IMR-90 (cell line): ENCODE data around the gene SLC1A7. TPM values are rescaled to one million over a fixed set of nuclear protein-coding genes. Genes with fewer than 3 reads are reported as not detected.

Experiments
- ATAC-seq: fragments of 200-7000 bp; cut with Tn5 transposase; 2 replicates; pipeline ENCODE4 v1.9.1; 2020; ENCODE audit warnings: low read depth, mild to moderate bottlenecking, moderate library complexity
- BruUV-seq: library from RNA; stranded (reverse); fragments of 400-500 nt; replicated peaks from 2 replicates; lab custom pipeline; 2021; lab: Mats Ljungman, UMichigan
- CTCF ChIA-PET: fragments of 300-600 bp; formaldehyde crosslinking; extraction: SDS; loops from one replicate; lab custom pipeline; 2021; ENCODE audit warnings: antibody characterized with exemption; lab: Yijun Ruan, JAX
- POLR2A ChIA-PET: fragments of 300-600 bp; sonication (Branson Sonifier 250); formaldehyde crosslinking; loops from one replicate; lab custom pipeline; 2022; ENCODE audit warnings: antibody characterized with exemption; ENCODE audit not compliant: unreplicated experiment; lab: Charles Lee
- DNase-seq: peaks from one replicate; pipeline ENCODE4 v3.0.0; 2013
- H2AFZ ChIP-seq: replicated peaks from 2 replicates; pipeline ENCODE3; 2013; ENCODE audit warnings: low read length, mild to moderate bottlenecking; ENCODE audit not compliant: poor library complexity
- H2AK5ac ChIP-seq: 2 replicates; pipeline ENCODE4 v1.6.1; 2013; ENCODE audit warnings: low read depth, low read length, inconsistent platforms
- H2AK9ac ChIP-seq: replicated peaks from 2 replicates; pipeline ENCODE3; 2013; ENCODE audit warnings: mild to moderate bottlenecking, low read depth, low read length, moderate library complexity; ENCODE audit not compliant: poor library complexity
- H2BK120ac ChIP-seq: 2 replicates; pipeline ENCODE4 v1.6.1; 2013; ENCODE audit warnings: low read depth, low read length, inconsistent platforms
- H2BK15ac ChIP-seq: 3 replicates; pipeline ENCODE4 v1.6.1; 2013; ENCODE audit warnings: low read depth, low read length, inconsistent platforms
- H2BK20ac ChIP-seq: 2 replicates; pipeline ENCODE4 v1.6.1; 2013; ENCODE audit warnings: low read depth, mild to moderate bottlenecking, inconsistent platforms, low read length, moderate library complexity
- H2BK5ac ChIP-seq: 2 replicates; pipeline ENCODE4 v1.6.1; 2013; ENCODE audit warnings: mild to moderate bottlenecking, low read depth, low read length, inconsistent platforms; ENCODE audit not compliant: poor library complexity, severe bottlenecking
- H3K14ac ChIP-seq: replicated peaks from 2 replicates; pipeline ENCODE4 v1.6.1; 2013; ENCODE audit warnings: low read depth, low read length, inconsistent platforms
- H3K18ac ChIP-seq: 2 replicates; pipeline ENCODE4 v1.6.1; 2013; ENCODE audit warnings: low read depth, low read length, control low read depth
- H3K23ac ChIP-seq: 2 replicates; pipeline ENCODE4 v1.6.1; 2013; ENCODE audit warnings: low read depth, low read length, inconsistent platforms
- H3K27ac ChIP-seq: 2 replicates; pipeline ENCODE4 v1.5.1; 2013; ENCODE audit warnings: mild to moderate bottlenecking, control low read depth, low read length; ENCODE audit not compliant: insufficient read depth
- H3K27me3 ChIP-seq: 2 replicates; pipeline ENCODE4 v1.6.1; 2013; ENCODE audit warnings: low read length; ENCODE audit not compliant: control insufficient read depth, insufficient read depth
- H3K36me3 ChIP-seq: 2 replicates; pipeline ENCODE4 v1.6.1; 2013; ENCODE audit warnings: low read length, mixed read lengths; ENCODE audit not compliant: control insufficient read depth, insufficient read depth
- H3K4ac ChIP-seq: 2 replicates; pipeline ENCODE4 v1.6.1; 2013; ENCODE audit warnings: low read depth, low read length, inconsistent platforms
- H3K4me1 ChIP-seq: 2 replicates; pipeline ENCODE4 v1.6.1; 2013; ENCODE audit warnings: low read length, mixed read lengths; ENCODE audit not compliant: control insufficient read depth, insufficient read depth
- H3K4me2 ChIP-seq: 2 replicates; pipeline ENCODE4 v1.6.1; 2013; ENCODE audit warnings: low read depth, mild to moderate bottlenecking, control low read depth, low read length, moderate library complexity
- H3K4me3 ChIP-seq: 2 replicates; pipeline ENCODE4 v1.5.1; 2013; ENCODE audit warnings: low read depth, mild to moderate bottlenecking, control low read depth, low read length, moderate library complexity; ENCODE audit not compliant: insufficient read depth
- H3K56ac ChIP-seq: 2 replicates; pipeline ENCODE4 v1.6.1; 2013; ENCODE audit warnings: low read length, inconsistent platforms; ENCODE audit not compliant: insufficient read depth; ENCODE audit errors: extremely low read depth
- H3K79me1 ChIP-seq, 2 experiments: 2 replicates each; pipeline ENCODE4 v1.6.1; 2013; ENCODE audit warnings: low read length in 2 of 2, inconsistent platforms in 1 of 2, low read depth in 1 of 2
- H3K9ac ChIP-seq: 2 replicates; pipeline ENCODE4 v1.6.1; 2013; ENCODE audit warnings: low read depth, low read length, control low read depth
- H3K9me1 ChIP-seq: 2 replicates; pipeline ENCODE4 v1.6.1; 2013; ENCODE audit warnings: low read length, inconsistent platforms; ENCODE audit not compliant: insufficient read depth
- H3K9me3 ChIP-seq: 2 replicates; pipeline ENCODE4 v1.6.1; 2013; ENCODE audit warnings: low read length; ENCODE audit not compliant: control insufficient read depth, insufficient read depth
- H4K20me1 ChIP-seq: 2 replicates; pipeline ENCODE4 v1.6.1; 2013; ENCODE audit warnings: low read length, inconsistent platforms; ENCODE audit not compliant: insufficient read depth
- H4K5ac ChIP-seq: 2 replicates; pipeline ENCODE4 v1.6.1; 2013; ENCODE audit warnings: mild to moderate bottlenecking, low read depth, low read length, control low read depth
- H4K8ac ChIP-seq, 2 experiments: 2 replicates each; pipeline ENCODE4 v1.6.1; 2013; ENCODE audit warnings: low read depth in 2 of 2, low read length in 2 of 2, control low read depth in 1 of 2, inconsistent platforms in 1 of 2
- H4K91ac ChIP-seq: 2 replicates; pipeline ENCODE4 v1.6.1; 2013; ENCODE audit warnings: low read depth, low read length, inconsistent platforms; ENCODE audit not compliant: insufficient read depth
- BHLHE40 ChIP-seq: fragments of 150-350 bp; IDR thresholded peaks from 2 replicates; pipeline ENCODE4 v1.6.1; 2016; ENCODE audit warnings: mild to moderate bottlenecking, low read depth, low read length
- CEBPB ChIP-seq: IDR thresholded peaks from 2 replicates; pipeline ENCODE4 v1.6.1; 2012; ENCODE audit warnings: low read depth, low read length, improper control_type of control experiment
- CHD1 ChIP-seq: IDR thresholded peaks from 2 replicates; pipeline ENCODE4 v1.6.1; 2012; ENCODE audit warnings: low read depth, low read length, improper control_type of control experiment
- CTCF ChIP-seq: conservative IDR thresholded peaks from 2 replicates; pipeline ENCODE4 v1.5.1; 2012; ENCODE audit warnings: mild to moderate bottlenecking, low read depth, low read length, improper control_type of control experiment
- ELK1 ChIP-seq: fragments of 150-350 bp; IDR thresholded peaks from 2 replicates; pipeline ENCODE4 v1.6.1; 2016; ENCODE audit warnings: low read depth, mild to moderate bottlenecking, low read length, moderate library complexity, borderline replicate concordance
- FOS ChIP-seq: fragments of 150-350 bp; IDR thresholded peaks from 2 replicates; pipeline ENCODE4 v1.6.1; 2016; ENCODE audit warnings: low read depth, low read length
- MAFK ChIP-seq: IDR thresholded peaks from 2 replicates; pipeline ENCODE4 v1.6.1; 2012; ENCODE audit warnings: low read depth, low read length, improper control_type of control experiment
- MAZ ChIP-seq: IDR thresholded peaks from 2 replicates; pipeline ENCODE4 v1.6.1; 2012; ENCODE audit warnings: low read depth, mild to moderate bottlenecking, low read length, improper control_type of control experiment, moderate library complexity, borderline replicate concordance
- MXI1 ChIP-seq: IDR thresholded peaks from 2 replicates; pipeline ENCODE4 v1.6.1; 2012; ENCODE audit warnings: low read depth, mild to moderate bottlenecking, low read length, moderate library complexity, borderline replicate concordance
- NFE2L2 ChIP-seq: fragments of 150-350 bp; IDR thresholded peaks from 2 replicates; pipeline ENCODE4 v1.6.1; 2016; ENCODE audit warnings: low read depth, mild to moderate bottlenecking, low read length
- POLR2A ChIP-seq: IDR thresholded peaks from 2 replicates; pipeline ENCODE4 v1.6.1; 2012; ENCODE audit warnings: mild to moderate bottlenecking, low read depth, low read length
- RAD21 ChIP-seq: IDR thresholded peaks from 2 replicates; pipeline ENCODE4 v1.6.1; 2012; ENCODE audit warnings: low read length, improper control_type of control experiment
- RCOR1 ChIP-seq: IDR thresholded peaks from 2 replicates; pipeline ENCODE4 v1.6.1; 2012; ENCODE audit warnings: mild to moderate bottlenecking, low read length, improper control_type of control experiment; ENCODE audit not compliant: insufficient replicate concordance
- RFX5 ChIP-seq: IDR thresholded peaks from 2 replicates; pipeline ENCODE4 v1.8.0; 2012; ENCODE audit warnings: low read depth, mild to moderate bottlenecking, low read length, moderate library complexity
- SMC3 ChIP-seq: fragments of 150-350 bp; IDR thresholded peaks from 2 replicates; pipeline ENCODE4 v1.6.1; 2016; ENCODE audit warnings: low read depth, mild to moderate bottlenecking, antibody characterized with exemption, low read length, moderate library complexity
- USF2 ChIP-seq: fragments of 150-350 bp; IDR thresholded peaks from 2 replicates; pipeline ENCODE4 v1.6.1; 2017; ENCODE audit warnings: mild to moderate bottlenecking, antibody characterized with exemption, low read length, low read depth
- WGBS, 2 experiments: methylation state at CpG; one replicate each; pipeline versions ENCODE4 v1.1.5 to v1.1.7; 2013; ENCODE audit warnings: missing lambda C conversion rate in 2 of 2; ENCODE audit not compliant: insufficient read length in 1 of 2; ENCODE audit errors: extremely low coverage in 2 of 2; 5-methylcytosine and 5-hydroxymethylcytosine counted together
- dilution Hi-C: fragments of 300-500 bp; cut with HindIII; formaldehyde crosslinking; loops from one replicate; pipeline ENCODE4 v1.14.3; 2018; ENCODE audit warnings: low sequenced_read_pairs; ENCODE audit not compliant: unreplicated experiment
- in situ Hi-C: fragments of 300-500 bp; cut with MboI; formaldehyde crosslinking; loops from 3 replicates; pipeline ENCODE4 v1.14.3; 2019; ENCODE audit warnings: low sequenced_read_pairs, inconsistent platforms, mixed read lengths
- intact Hi-C: fragments of 100-400 bp; cut with micrococcal nuclease; formaldehyde crosslinking; loops from 2 replicates; pipeline ENCODE4 v1.10.0; 2022
- polyA plus RNA-seq, 3 experiments: library from polyadenylated mRNA; depleted of rRNA; stranded (reverse); fragments of >200 nt; gene quantifications; 2 replicates each; pipeline ENCODE4 v1.2.3, GENCODE V29; 2012; ENCODE audit warnings: low replicate concordance in 1 of 3
- total RNA-seq: library from RNA; depleted of rRNA; stranded (reverse); fragments of >200 nt; gene quantifications from 2 replicates; pipeline ENCODE4 v1.2.3, GENCODE V29; 2012

SLC1A7 gene
- total and polyA plus RNA-seq, 2 of the 4 experiments (the other 2 are of a cell fraction) = 0.05 TPM; not detected in 1

- ChIA-PET CTCF (no interaction called here), POLR2A (no interaction called here)
- Histone ChIP-seq H4K5ac (no peak overlapping the region), H3K9me1 (no peaks in the 10 kb centered on the region), H2BK15ac (no peak overlapping the region), H3K56ac (no peak overlapping the region), H3K4me2 (no peak overlapping the region), H3K36me3 (peaks cover 25% of the 10 kb centered on the region; the same call in 1 of the 2 replicates), H3K79me1 (no peaks in the 10 kb centered on the region), H3K14ac (no peak overlapping the region), H2BK20ac (no peak overlapping the region), H3K9ac (no peak overlapping the region), H3K9me3 (no peaks in the 10 kb centered on the region), H3K4me1 (peaks cover 2% of the 10 kb centered on the region; the same call in 1 of the 2 replicates), H3K18ac (no peak overlapping the region), H2AK5ac (no peak overlapping the region), H3K4me3 (no peak overlapping the region), H4K91ac (no peak overlapping the region), H2AFZ (no peak overlapping the region), H4K8ac (no peak overlapping the region), H4K20me1 (no peaks in the 10 kb centered on the region), H3K4ac (no peak overlapping the region), H2BK5ac (no peak overlapping the region), H2AK9ac (peak overlapping the region; percentile 25), H3K27me3 (no peaks in the 10 kb centered on the region), H2BK120ac (no peak overlapping the region), H3K27ac (no peak overlapping the region), H3K23ac (no peak overlapping the region)
- intact Hi-C loops (no loop called here), dilution Hi-C loops (no loop called here), in situ Hi-C loops (loop anchor here (5.0 kb wide), 1 partner anchor 48 kb away; no protein-coding TSS in a partner anchor)
- no TSS peak for BruUV-seq
- no peak for TF ChIP-seq RFX5
- TF ChIP-seq CTCF = no peak
- TF ChIP-seq SMC3 = no peak
- no peak for TF ChIP-seq CEBPB
- TF ChIP-seq ELK1 = no peak
- TF ChIP-seq MAFK = no peak
- TF ChIP-seq NFE2L2 = no peak
- no peak for TF ChIP-seq MXI1
- no peak for TF ChIP-seq RCOR1
- no peak for TF ChIP-seq CHD1
- TF ChIP-seq USF2 = no peak
- no peak for TF ChIP-seq POLR2A
- TF ChIP-seq FOS = no peak
- TF ChIP-seq BHLHE40 = no peak
- no peak for TF ChIP-seq MAZ
- TF ChIP-seq RAD21 = no peak
- ATAC-seq (no peak), DNase-seq (no peak)
- 83% methylated on average over 1 of the region's 10 CpGs; no CpG with 5 or more reads in 1 of the 2 experiments for WGBS, 2 experiments
These were observed 68.5 kb downstream of the SLC1A7 start for GRCh38 chr1:53073868-53074311.
